HEK293 (cell line): Measurements from ENCODE around the gene CCL2.

ENCODE experiments used
- CTCF ChIA-PET: fragments of 350-600 bp; formaldehyde crosslinking; extraction: SDS; loops from one replicate; lab custom pipeline; 2021; ENCODE audit warnings: antibody characterized with exemption; lab: Yijun Ruan, JAX
- POLR2A ChIA-PET: fragments of 300-600 bp; formaldehyde crosslinking; extraction: SDS; loops from one replicate; lab custom pipeline; 2020; ENCODE audit warnings: antibody characterized with exemption, inconsistent platforms; lab: Yijun Ruan, JAX
- H3K27ac ChIP-seq: fragments of 200-500 bp; sonication (Bioruptor generic); 2 replicates; pipeline ENCODE4 v1.5.1; 2014; ENCODE audit warnings: low read depth, low read length, control low read depth, inconsistent platforms; ENCODE audit errors: extremely low read depth
- H3K36me3 ChIP-seq, 2 experiments: fragments of 200-500 bp in 1 of 2; sonication (Bioruptor generic) in 1 of 2; 1 replicate in 1 of 2; 2 replicates in 1 of 2; pipeline ENCODE4 v1.5.1; 2014 to 2017; ENCODE audit warnings: inconsistent platforms in 2 of 2, low read length in 2 of 2; ENCODE audit not compliant: control insufficient read depth in 2 of 2, insufficient read depth in 1 of 2
- H3K4me1 ChIP-seq: fragments of 200-500 bp; sonication (Bioruptor generic); 2 replicates; pipeline ENCODE4 v1.5.1; 2014; ENCODE audit warnings: mild to moderate bottlenecking, low read length, inconsistent platforms; ENCODE audit not compliant: control insufficient read depth, insufficient read depth
- H3K4me3 ChIP-seq: 2 replicates; pipeline ENCODE4 v1.5.1; 2011; ENCODE audit warnings: low read depth, mild to moderate bottlenecking, control low read depth, low read length, moderate library complexity
- H3K9me3 ChIP-seq: fragments of 200-500 bp; sonication (Bioruptor generic); 2 replicates; pipeline ENCODE4 v1.5.1; 2014; ENCODE audit warnings: low read depth, low read length, inconsistent platforms; ENCODE audit not compliant: control insufficient read depth, insufficient read depth
- AEBP2 ChIP-seq: fragments of 450-650 bp; formaldehyde crosslinking; IDR thresholded peaks from 2 replicates; pipeline ENCODE4 v1.5.1; 2016; ENCODE audit warnings: missing biosample characterization, missing genetic modification characterization, borderline replicate concordance
- ZNF184 ChIP-seq: fragments of 450-650 bp; IDR thresholded peaks from 2 replicates; pipeline ENCODE4 v1.5.1; 2018; ENCODE audit warnings: missing biosample characterization, mild to moderate bottlenecking, missing genetic modification characterization
- ZNF19 ChIP-seq: fragments of 450-650 bp; formaldehyde crosslinking; IDR thresholded peaks from 2 replicates; pipeline ENCODE4; 2016; ENCODE audit warnings: missing biosample characterization, missing genetic modification characterization, low read depth
- ZNF221 ChIP-seq: fragments of 450-650 bp; formaldehyde crosslinking; IDR thresholded peaks from 2 replicates; pipeline ENCODE4 v1.5.1; 2017; ENCODE audit warnings: missing biosample characterization, missing genetic modification characterization, borderline replicate concordance
- ZNF24 ChIP-seq: fragments of 450-650 bp; formaldehyde crosslinking; IDR thresholded peaks from 2 replicates; pipeline ENCODE4 v1.5.1; 2016; ENCODE audit warnings: missing biosample characterization, missing genetic modification characterization
- ZNF324 ChIP-seq: fragments of 450-650 bp; formaldehyde crosslinking; IDR thresholded peaks from 2 replicates; pipeline ENCODE4 v1.5.1; 2016; ENCODE audit warnings: missing biosample characterization, missing genetic modification characterization
- ZNF558 ChIP-seq: fragments of 450-650 bp; formaldehyde crosslinking; IDR thresholded peaks from 2 replicates; pipeline ENCODE4 v1.5.1; 2016; ENCODE audit warnings: missing biosample characterization, missing genetic modification characterization
- ZNF585B ChIP-seq: fragments of 450-650 bp; formaldehyde crosslinking; IDR thresholded peaks from 2 replicates; pipeline ENCODE4 v1.5.1; 2016; ENCODE audit warnings: missing biosample characterization, missing genetic modification characterization
- ZNF660 ChIP-seq: fragments of 450-650 bp; IDR thresholded peaks from 2 replicates; pipeline ENCODE4 v1.5.1; 2018; ENCODE audit warnings: missing biosample characterization, mild to moderate bottlenecking, missing genetic modification characterization
- ZNF776 ChIP-seq: fragments of 450-650 bp; formaldehyde crosslinking; IDR thresholded peaks from 2 replicates; pipeline ENCODE4 v1.5.0; 2017; ENCODE audit warnings: missing biosample characterization, missing genetic modification characterization, borderline replicate concordance
- ZNF777 ChIP-seq: fragments of 450-650 bp; formaldehyde crosslinking; IDR thresholded peaks from 2 replicates; pipeline ENCODE4 v1.5.1; 2017; ENCODE audit warnings: missing biosample characterization, missing genetic modification characterization, borderline replicate concordance
- TF ChIP-seq, protein P1 (sequence below): fragments of 450-650 bp; formaldehyde crosslinking; conservative IDR thresholded peaks from 2 replicates; pipeline ENCODE4 v1.5.1; 2016; ENCODE audit warnings: low read depth, missing biosample characterization, missing genetic modification characterization

CCL2 gene

GRCh38 chr17:34285286-34285792 lies 30.3 kb downstream of the CCL2 start, which contains the start of gene CCL11:
Gene CCL11 (plus strand): TSS chr17:34285742. CDS start chr17:34285809, 67 bp downstream.
- Histone ChIP-seq H3K27ac (no peak within 1 kb of the TSS), H3K4me1 (no peaks in the 10 kb centered on the region; the same call in 1 of the 2 replicates), H3K36me3 (no peaks in the 10 kb centered on the region), H3K9me3 (no peaks in the 10 kb centered on the region), H3K4me3 (no peak within 1 kb of the TSS)
- POLR2A ChIA-PET: no interaction called here
- CTCF ChIA-PET: interaction anchor here (0.6 to 3.4 kb wide), 3 partner anchors 76 to 541 kb away, joined by 3 to 11 read pairs (median 4); no protein-coding TSS in a partner anchor
- TF ChIP-seq, protein P1, sequence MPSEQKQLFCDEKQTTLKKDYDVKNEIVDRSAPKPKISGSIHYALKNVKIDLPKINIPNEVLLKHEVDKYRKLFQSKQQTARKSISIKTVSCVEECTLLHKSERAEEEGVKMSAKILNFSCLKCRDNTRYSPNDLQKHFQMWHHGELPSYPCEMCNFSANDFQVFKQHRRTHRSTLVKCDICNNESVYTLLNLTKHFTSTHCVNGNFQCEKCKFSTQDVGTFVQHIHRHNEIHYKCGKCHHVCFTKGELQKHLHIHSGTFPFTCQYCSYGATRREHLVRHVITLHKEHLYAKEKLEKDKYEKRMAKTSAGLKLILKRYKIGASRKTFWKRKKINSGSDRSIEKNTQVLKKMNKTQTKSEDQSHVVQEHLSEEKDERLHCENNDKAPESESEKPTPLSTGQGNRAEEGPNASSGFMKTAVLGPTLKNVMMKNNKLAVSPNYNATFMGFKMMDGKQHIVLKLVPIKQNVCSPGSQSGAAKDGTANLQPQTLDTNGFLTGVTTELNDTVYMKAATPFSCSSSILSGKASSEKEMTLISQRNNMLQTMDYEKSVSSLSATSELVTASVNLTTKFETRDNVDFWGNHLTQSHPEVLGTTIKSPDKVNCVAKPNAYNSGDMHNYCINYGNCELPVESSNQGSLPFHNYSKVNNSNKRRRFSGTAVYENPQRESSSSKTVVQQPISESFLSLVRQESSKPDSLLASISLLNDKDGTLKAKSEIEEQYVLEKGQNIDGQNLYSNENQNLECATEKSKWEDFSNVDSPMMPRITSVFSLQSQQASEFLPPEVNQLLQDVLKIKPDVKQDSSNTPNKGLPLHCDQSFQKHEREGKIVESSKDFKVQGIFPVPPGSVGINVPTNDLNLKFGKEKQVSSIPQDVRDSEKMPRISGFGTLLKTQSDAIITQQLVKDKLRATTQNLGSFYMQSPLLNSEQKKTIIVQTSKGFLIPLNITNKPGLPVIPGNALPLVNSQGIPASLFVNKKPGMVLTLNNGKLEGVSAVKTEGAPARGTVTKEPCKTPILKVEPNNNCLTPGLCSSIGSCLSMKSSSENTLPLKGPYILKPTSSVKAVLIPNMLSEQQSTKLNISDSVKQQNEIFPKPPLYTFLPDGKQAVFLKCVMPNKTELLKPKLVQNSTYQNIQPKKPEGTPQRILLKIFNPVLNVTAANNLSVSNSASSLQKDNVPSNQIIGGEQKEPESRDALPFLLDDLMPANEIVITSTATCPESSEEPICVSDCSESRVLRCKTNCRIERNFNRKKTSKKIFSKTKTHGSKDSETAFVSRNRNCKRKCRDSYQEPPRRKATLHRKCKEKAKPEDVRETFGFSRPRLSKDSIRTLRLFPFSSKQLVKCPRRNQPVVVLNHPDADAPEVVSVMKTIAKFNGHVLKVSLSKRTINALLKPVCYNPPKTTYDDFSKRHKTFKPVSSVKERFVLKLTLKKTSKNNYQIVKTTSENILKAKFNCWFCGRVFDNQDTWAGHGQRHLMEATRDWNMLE (tag by site-specific recombination): no peak
- TF ChIP-seq ZNF660 (tag by site-specific recombination): no peak

DNA sequence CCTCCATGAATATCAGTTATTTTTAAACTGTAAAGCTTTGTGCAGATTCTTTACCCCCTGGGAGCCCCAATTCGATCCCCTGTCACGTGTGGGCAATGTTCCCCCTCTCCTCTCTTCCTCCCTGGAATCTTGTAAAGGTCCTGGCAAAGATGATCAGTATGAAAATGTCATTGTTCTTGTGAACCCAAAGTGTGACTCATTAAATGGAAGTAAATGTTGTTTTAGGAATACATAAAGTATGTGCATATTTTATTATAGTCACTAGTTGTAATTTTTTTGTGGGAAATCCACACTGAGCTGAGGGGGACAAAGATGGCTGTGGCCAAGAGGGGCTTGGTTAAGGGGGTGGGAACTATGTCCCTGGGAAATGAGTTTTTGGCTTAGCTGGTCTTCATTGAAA lies 32.8 kb downstream of the CCL2 start:
- CTCF ChIA-PET: interaction anchor here (0.6 to 2.1 kb wide), 5 partner anchors 61 to 87 kb away, joined by 3 to 10 read pairs (median 4); no protein-coding TSS in a partner anchor
- H3K4me3 ChIP-seq: no peak overlapping the region

GRCh38 chr17:34290586-34290985 lies 35.5 kb downstream of the CCL2 start:
- H3K36me3 ChIP-seq: no peaks in the 10 kb centered on the region
- no peak overlapping the region for H3K4me3 ChIP-seq
- H3K27ac ChIP-seq: no peak overlapping the region
- no peaks in the 10 kb centered on the region for H3K9me3 ChIP-seq
- ChIA-PET POLR2A (no interaction called here), CTCF (interaction anchor here (1.2 kb wide), 1 partner anchor 71 kb away, joined by 3 read pairs; no protein-coding TSS in a partner anchor)
- H3K4me1 ChIP-seq: no peaks in the 10 kb centered on the region; the same call in 1 of the 2 replicates
- TF ChIP-seq ZNF19 (tag by site-specific recombination): no peak
- no peak for TF ChIP-seq ZNF777 (tag by site-specific recombination)

More for the DNA sequence above, 32.8 kb downstream of the CCL2 start:
- POLR2A ChIA-PET: no interaction called here
- Histone ChIP-seq H3K27ac (no peak overlapping the region), H3K4me1 (no peaks in the 10 kb centered on the region; the same call in 1 of the 2 replicates), H3K9me3 (no peaks in the 10 kb centered on the region), H3K36me3 (no peaks in the 10 kb centered on the region)
- no peak for TF ChIP-seq ZNF585B (tag by site-specific recombination)
- no peak for TF ChIP-seq ZNF777 (tag by site-specific recombination)
- no peak for TF ChIP-seq ZNF221 (tag by site-specific recombination)
- no peak for TF ChIP-seq ZNF24 (tag by site-specific recombination)
- TF ChIP-seq AEBP2 (tag by site-specific recombination): no peak
- no peak for TF ChIP-seq ZNF776
- no peak for TF ChIP-seq ZNF184 (tag by site-specific recombination)
- no peak for TF ChIP-seq ZNF324 (tag by site-specific recombination)
- TF ChIP-seq ZNF558 (tag by site-specific recombination): no peak
